Stimulated activated CD4-positive, alpha-beta T cell treated with anti-CD3 and anti-CD28 coated beads, TNF-alpha, amount 100 ng/mL, for 4 hours (primary cell): ENCODE measurements around the gene KCNH6.

Experiments
- DNase-seq, 3 experiments: peaks; one replicate each; pipeline ENCODE4 v3.0.0-alpha.2; 2020; ENCODE audit warnings: low read depth in 3 of 3

KCNH6 gene

GRCh38 chr17:63486317-63487013 lies 36.7 kb upstream of the KCNH6 start:
- no peak for DNase-seq

- no peak for DNase-seq
Observed at GRCh38 chr17:63487014-63487339, 36.2 kb upstream of the KCNH6 start.

DNA sequence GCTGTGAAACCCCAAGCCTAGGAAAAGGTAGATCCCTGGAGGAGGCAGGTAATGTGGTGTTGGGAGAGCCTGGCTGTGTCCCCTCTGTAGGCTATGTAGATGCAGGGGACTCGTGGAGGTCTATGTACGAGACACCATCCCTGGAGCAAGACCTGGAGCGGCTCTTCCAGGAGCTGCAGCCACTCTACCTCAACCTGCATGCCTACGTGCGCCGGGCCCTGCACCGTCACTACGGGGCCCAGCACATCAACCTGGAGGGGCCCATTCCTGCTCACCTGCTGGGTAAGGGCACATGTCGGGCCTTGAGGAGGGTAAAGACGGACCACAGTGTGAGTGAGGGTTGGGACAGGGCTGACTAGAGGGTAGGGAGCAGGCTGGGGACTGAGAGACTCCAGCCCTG lies 34.3 kb upstream of the KCNH6 start:
- DNase-seq, result no peak

DNA sequence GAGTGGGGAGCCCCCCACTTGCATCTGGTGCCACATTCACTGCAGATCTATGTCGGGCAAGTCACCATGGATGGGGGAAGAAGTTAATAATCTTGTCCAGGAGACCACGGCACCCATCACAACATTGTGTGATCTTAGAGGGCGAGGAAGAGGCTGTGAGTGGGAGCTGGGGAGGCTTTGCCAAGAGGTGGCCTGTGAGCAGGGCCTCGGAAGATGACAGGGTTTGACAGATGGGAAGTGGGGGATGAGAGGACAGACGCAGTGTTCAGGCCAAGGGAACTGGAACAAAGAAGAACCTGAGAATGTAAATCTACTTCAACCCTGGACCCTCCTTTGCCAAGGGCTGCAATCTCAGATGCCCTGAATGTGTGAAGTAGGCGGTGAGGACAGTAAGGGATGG lies 33.9 kb upstream of the KCNH6 start:
- DNase-seq, result no peak

GRCh38 chr17:63490329-63490728 lies 32.8 kb upstream of the KCNH6 start:
- DNase-seq, result no peak

DNA sequence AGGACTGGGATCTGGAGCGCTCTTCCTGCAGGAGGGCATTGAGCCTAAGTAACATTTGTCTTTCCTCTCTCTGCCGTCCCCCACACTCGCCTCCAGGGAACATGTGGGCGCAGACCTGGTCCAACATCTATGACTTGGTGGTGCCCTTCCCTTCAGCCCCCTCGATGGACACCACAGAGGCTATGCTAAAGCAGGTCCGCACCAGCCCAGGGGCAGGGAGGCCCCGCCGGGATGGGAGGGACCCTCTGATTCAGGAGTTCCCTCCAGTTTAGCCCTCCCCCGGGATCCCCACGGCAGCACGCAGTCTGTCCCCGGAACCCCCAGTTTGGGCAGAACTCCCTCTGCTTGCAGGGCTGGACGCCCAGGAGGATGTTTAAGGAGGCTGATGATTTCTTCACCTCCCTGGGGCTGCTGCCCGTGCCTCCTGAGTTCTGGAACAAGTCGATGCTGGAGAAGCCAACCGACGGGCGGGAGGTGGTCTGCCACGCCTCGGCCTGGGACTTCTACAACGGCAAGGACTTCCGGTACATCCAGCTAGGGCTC lies 32.2 kb upstream of the KCNH6 start:
- no peak for DNase-seq

- no peak for DNase-seq
Observed at GRCh38 chr17:63491413-63491812, 31.7 kb upstream of the KCNH6 start.

GRCh38 chr17:63491977-63492618 lies 31.1 kb upstream of the KCNH6 start:
- DNase-seq, result no peak

DNA sequence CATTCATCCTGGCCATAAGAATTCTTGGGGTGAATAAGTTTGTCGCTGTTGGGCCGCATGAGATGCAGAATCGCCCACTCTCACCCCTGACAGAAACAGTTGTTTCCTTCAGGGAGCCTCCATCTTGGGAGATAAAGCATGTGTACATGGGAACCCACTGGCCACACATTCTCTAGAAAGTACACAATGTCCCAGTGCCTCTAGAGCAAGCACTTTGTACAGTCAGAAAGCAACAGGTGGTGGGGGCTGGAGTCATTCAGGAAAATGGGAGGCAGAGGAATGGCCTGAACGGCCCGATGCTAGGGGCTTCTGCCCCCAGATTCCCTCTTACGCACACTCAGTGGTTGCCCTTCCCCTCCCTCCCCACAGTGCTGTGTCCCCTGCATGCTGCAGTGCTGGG lies 30.2 kb upstream of the KCNH6 start:
- no peak for DNase-seq

DNA sequence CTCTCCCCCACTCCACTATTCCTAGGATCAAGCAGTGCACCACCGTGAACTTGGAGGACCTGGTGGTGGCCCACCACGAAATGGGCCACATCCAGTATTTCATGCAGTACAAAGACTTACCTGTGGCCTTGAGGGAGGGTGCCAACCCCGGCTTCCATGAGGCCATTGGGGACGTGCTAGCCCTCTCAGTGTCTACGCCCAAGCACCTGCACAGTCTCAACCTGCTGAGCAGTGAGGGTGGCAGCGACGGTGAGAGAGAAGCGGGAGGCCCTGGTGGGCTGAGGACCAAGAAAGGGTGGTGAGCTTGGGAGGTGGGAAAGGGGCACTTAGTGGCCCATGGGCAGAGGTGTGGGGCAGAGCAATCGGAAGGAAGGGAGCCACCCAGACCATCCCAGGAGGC lies 29.7 kb upstream of the KCNH6 start:
- no peak for DNase-seq

- no peak for DNase-seq
Observed at GRCh38 chr17:63494300-63494928, 28.7 kb upstream of the KCNH6 start.

DNA sequence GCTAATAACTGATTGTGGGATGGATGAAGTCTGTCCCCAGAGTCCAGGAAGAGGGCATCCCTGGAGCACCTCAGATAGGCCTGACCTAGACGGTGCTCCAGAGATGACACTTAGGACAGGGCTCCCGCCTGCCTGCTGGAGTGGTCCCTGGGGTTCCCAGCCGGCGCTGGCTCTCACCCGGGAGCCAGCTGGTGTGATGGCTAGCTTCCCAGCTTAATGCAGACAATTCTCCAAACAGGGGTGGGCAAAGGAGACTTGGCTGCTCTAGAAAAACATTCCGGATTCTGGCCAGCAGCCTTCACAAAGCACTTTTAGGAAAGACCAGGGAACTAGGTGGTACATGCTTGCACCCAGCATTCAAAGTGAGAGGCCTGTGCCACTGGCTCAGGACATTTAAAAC lies 27.7 kb upstream of the KCNH6 start:
- DNase-seq, result no peak

- DNase-seq, result no peak
Observed at GRCh38 chr17:63496177-63496576, 27.0 kb upstream of the KCNH6 start.

- DNase-seq, result no peak
Observed at GRCh38 chr17:63496663-63497400, 26.3 kb upstream of the KCNH6 start.

DNA sequence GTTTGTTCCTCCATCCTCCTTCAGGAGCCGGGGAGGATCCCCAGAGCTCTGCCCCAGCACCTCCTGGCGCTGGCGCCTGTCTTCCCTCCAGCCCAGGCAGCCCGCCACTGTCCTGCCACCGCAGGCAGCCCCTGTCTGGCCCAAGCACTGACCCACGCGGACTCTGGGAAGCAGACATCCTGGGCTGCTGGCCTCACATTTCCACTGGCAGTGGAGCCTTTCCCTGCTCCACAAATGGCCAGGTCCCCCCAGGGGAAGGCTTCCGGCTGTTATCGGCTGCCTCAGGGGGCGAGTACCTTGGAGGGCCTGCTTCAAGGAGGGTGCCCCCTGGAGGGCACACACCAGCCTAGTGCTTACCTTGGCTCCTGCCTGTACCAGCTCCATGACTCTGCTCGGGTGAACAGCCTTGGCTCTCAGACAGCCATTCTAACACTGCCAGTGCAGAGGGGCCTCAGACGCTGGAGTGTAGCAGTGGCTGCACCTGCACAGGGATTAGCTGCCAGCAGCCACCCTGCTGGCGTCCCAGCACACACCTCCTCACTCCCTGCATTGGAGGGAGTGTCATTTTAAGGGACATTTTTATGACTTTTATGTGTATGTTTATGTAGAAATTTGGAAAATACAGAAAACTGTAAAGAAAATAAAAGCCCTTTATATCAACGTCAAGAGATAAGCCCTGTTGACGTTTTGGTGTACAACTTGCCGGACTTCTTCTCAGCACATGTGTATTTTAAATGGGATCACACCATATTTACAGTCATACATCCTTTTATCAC lies 25.3 kb upstream of the KCNH6 start:
- no peak for DNase-seq

DNA sequence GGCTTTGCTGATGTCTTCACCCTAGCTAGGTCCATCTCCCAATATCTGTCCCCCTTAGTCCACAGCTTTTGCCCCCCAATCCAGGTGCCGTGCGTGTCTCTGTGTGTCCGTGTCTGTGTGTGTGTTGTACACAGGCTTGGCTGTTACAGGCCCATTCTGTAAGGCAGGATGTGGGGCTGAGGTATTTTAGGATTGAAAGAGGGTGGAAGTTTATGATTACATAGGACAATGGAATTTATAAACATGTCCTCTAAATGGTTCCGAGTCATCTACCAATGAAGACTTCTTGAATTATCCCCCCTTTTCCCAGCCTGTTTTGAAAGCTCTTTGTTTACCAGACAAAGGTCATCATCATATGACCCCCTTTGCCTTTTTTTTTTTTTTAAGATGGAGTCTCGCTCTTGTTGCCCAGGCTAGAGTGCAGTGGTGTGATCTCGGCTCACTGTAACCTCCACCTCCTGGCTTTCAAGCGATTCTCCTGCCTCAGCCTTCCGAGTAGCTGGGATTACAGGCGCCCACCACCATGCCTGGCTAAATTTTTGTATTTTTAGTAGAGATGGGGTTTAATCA lies 24.4 kb upstream of the KCNH6 start:
- DNase-seq, result no peak

DNA sequence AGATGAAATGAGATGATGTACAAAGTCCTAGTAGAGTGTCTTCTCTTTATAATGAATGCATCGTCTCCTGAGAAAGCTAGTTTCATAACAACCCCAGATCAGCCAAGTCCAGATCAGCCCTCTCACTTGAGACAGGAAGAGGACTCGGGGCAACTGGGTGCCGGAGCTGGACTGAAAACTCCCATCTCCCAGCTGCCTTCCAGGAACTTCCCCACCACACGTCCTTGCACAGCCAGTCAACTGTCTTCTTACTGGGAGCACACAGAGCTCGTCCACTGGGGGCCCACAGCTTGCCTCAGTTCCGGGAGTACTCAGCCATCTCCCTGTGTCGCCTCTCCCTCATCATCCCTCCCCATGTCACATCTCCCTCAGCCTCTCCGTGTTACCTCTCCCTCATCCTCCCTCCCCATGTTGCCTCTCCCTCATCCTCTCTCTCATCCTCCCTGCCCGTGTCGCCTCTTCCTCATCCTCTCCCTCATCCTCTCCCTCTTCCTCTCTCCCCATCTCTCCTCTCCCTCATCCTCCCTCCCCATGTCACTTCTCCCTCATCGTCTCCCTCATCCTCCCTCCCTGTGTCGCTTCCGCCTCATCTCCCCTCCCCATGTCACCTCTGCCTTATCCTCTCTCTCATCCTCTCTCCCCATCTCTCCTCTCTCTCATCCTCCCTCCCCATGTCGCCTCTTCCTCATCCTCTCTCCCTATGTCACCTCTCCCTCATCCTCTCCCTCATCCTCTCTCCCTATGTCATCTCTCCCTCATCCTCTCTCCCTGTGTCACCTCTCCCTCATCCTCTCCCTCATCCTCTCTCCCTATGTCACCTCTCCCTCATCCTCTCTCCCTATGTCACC lies 22.4 kb upstream of the KCNH6 start:
- DNase-seq, result no peak

- DNase-seq, result no peak
Observed at GRCh38 chr17:63503341-63503705, 19.8 kb upstream of the KCNH6 start.

- DNase-seq, result no peak
Observed at GRCh38 chr17:63504261-63504660, 18.9 kb upstream of the KCNH6 start.

- no peak for DNase-seq
Observed at GRCh38 chr17:63505341-63505740, 17.8 kb upstream of the KCNH6 start.

DNA sequence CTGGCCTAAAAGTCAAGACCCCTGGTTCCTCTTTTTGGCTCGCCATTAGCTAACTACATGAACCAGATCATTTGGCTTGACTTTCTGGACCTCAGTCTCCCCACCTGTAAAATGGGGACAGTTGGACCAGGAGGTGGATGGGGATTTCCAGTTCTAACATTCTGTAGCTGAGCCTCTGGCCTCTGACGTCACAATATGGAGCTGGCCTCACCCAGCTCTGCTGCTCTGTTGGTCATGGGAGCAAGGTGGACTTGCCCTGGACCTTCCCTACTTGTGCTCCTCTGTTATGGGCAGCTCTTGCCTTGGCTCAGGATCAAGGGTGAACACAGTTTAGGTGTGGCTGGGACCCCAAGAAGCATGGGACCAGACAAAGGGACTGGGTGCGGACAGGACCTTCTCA lies 16.5 kb upstream of the KCNH6 start:
- no peak for DNase-seq
